HEK293 (cell line): ENCODE results near the gene PPP4C.
A peak's percentile ranks its signal among the peaks of the same experiment; 100 is the strongest.

Experiments
- CTCF ChIA-PET: fragments of 350-600 bp; formaldehyde crosslinking; extraction: SDS; loops from one replicate; lab custom pipeline; 2021; ENCODE audit warnings: antibody characterized with exemption; lab: Yijun Ruan, JAX
- POLR2A ChIA-PET: fragments of 300-600 bp; formaldehyde crosslinking; extraction: SDS; loops from one replicate; lab custom pipeline; 2020; ENCODE audit warnings: antibody characterized with exemption, inconsistent platforms; lab: Yijun Ruan, JAX
- H3K27ac ChIP-seq: fragments of 200-500 bp; sonication (Bioruptor generic); 2 replicates; pipeline ENCODE4 v1.5.1; 2014; ENCODE audit warnings: low read depth, low read length, control low read depth, inconsistent platforms; ENCODE audit errors: extremely low read depth
- H3K36me3 ChIP-seq, 2 experiments: fragments of 200-500 bp in 1 of 2; sonication (Bioruptor generic) in 1 of 2; 1 replicate in 1 of 2; 2 replicates in 1 of 2; pipeline ENCODE4 v1.5.1; 2014 to 2017; ENCODE audit warnings: inconsistent platforms in 2 of 2, low read length in 2 of 2; ENCODE audit not compliant: control insufficient read depth in 2 of 2, insufficient read depth in 1 of 2
- H3K4me1 ChIP-seq: fragments of 200-500 bp; sonication (Bioruptor generic); 2 replicates; pipeline ENCODE4 v1.5.1; 2014; ENCODE audit warnings: mild to moderate bottlenecking, low read length, inconsistent platforms; ENCODE audit not compliant: control insufficient read depth, insufficient read depth
- H3K4me3 ChIP-seq: 2 replicates; pipeline ENCODE4 v1.5.1; 2011; ENCODE audit warnings: low read depth, mild to moderate bottlenecking, control low read depth, low read length, moderate library complexity
- H3K9me3 ChIP-seq: fragments of 200-500 bp; sonication (Bioruptor generic); 2 replicates; pipeline ENCODE4 v1.5.1; 2014; ENCODE audit warnings: low read depth, low read length, inconsistent platforms; ENCODE audit not compliant: control insufficient read depth, insufficient read depth
- KLF9 ChIP-seq: fragments of 450-650 bp; formaldehyde crosslinking; IDR thresholded peaks from 2 replicates; pipeline ENCODE4 v1.5.1; 2016; ENCODE audit warnings: missing biosample characterization, missing genetic modification characterization, low read depth
- SALL2 ChIP-seq: fragments of 450-650 bp; formaldehyde crosslinking; IDR thresholded peaks from 2 replicates; pipeline ENCODE4 v1.5.0; 2017; ENCODE audit warnings: missing biosample characterization, mild to moderate bottlenecking, missing genetic modification characterization, borderline replicate concordance
- SP7 ChIP-seq: fragments of 450-650 bp; formaldehyde crosslinking; IDR thresholded peaks from 2 replicates; pipeline ENCODE4 v1.5.1; 2016; ENCODE audit warnings: missing biosample characterization, missing genetic modification characterization
- TRIM28 ChIP-seq: IDR thresholded peaks from 2 replicates; pipeline ENCODE4 v1.6.1; 2011; ENCODE audit warnings: low read length, control low read depth, borderline replicate concordance
- TSHZ1 ChIP-seq: fragments of 450-650 bp; formaldehyde crosslinking; IDR thresholded peaks from 2 replicates; pipeline ENCODE4 v1.5.1; 2016; ENCODE audit warnings: missing biosample characterization, missing genetic modification characterization, borderline replicate concordance
- YY1 ChIP-seq: fragments of 450-650 bp; formaldehyde crosslinking; IDR thresholded peaks from 2 replicates; pipeline ENCODE4 v1.5.1; 2018; ENCODE audit warnings: missing biosample characterization, missing genetic modification characterization
- ZFP3 ChIP-seq: fragments of 450-650 bp; formaldehyde crosslinking; IDR thresholded peaks from 2 replicates; pipeline ENCODE4 v1.5.1; 2016; ENCODE audit warnings: low read depth, missing biosample characterization, missing genetic modification characterization
- ZNF121 ChIP-seq: fragments of 450-650 bp; formaldehyde crosslinking; IDR thresholded peaks from 2 replicates; pipeline ENCODE4 v1.5.1; 2016; ENCODE audit warnings: missing biosample characterization, missing genetic modification characterization
- ZNF138 ChIP-seq: fragments of 450-650 bp; formaldehyde crosslinking; IDR thresholded peaks from 2 replicates; pipeline ENCODE4 v1.5.1; 2016; ENCODE audit warnings: missing biosample characterization, missing genetic modification characterization, borderline replicate concordance
- ZNF146 ChIP-seq: fragments of 450-650 bp; formaldehyde crosslinking; IDR thresholded peaks from 2 replicates; pipeline ENCODE4 v1.5.1; 2016; ENCODE audit warnings: missing biosample characterization, missing genetic modification characterization
- ZNF157 ChIP-seq: fragments of 450-650 bp; formaldehyde crosslinking; IDR thresholded peaks from 2 replicates; pipeline ENCODE4 v1.5.1; 2016; ENCODE audit warnings: missing biosample characterization, missing genetic modification characterization
- ZNF16 ChIP-seq: fragments of 450-650 bp; formaldehyde crosslinking; IDR thresholded peaks from 2 replicates; pipeline ENCODE4 v1.5.1; 2016; ENCODE audit warnings: low read depth, missing biosample characterization, missing genetic modification characterization
- ZNF18 ChIP-seq: fragments of 450-650 bp; formaldehyde crosslinking; IDR thresholded peaks from 2 replicates; pipeline ENCODE4 v1.5.1; 2016; ENCODE audit warnings: missing biosample characterization, missing genetic modification characterization
- ZNF202 ChIP-seq: fragments of 450-650 bp; formaldehyde crosslinking; IDR thresholded peaks from 2 replicates; pipeline ENCODE4 v1.5.1; 2016; ENCODE audit warnings: missing biosample characterization, missing genetic modification characterization, borderline replicate concordance
- ZNF211 ChIP-seq: fragments of 450-650 bp; formaldehyde crosslinking; IDR thresholded peaks from 2 replicates; pipeline ENCODE4 v1.5.1; 2016; ENCODE audit warnings: low read depth, missing biosample characterization, missing genetic modification characterization
- ZNF404 ChIP-seq: fragments of 450-650 bp; formaldehyde crosslinking; IDR thresholded peaks from 2 replicates; pipeline ENCODE4 v1.5.1; 2017; ENCODE audit warnings: missing biosample characterization, missing genetic modification characterization
- ZNF513 ChIP-seq: fragments of 450-650 bp; IDR thresholded peaks from 2 replicates; pipeline ENCODE4 v1.5.1; 2018; ENCODE audit warnings: missing biosample characterization, missing genetic modification characterization
- ZNF521 ChIP-seq: fragments of 450-650 bp; formaldehyde crosslinking; IDR thresholded peaks from 2 replicates; pipeline ENCODE4 v1.5.1; 2017; ENCODE audit warnings: missing biosample characterization, mild to moderate bottlenecking, missing genetic modification characterization
- ZNF530 ChIP-seq: fragments of 450-650 bp; formaldehyde crosslinking; IDR thresholded peaks from 2 replicates; pipeline ENCODE4 v1.5.1; 2016; ENCODE audit warnings: low read depth, missing biosample characterization, missing genetic modification characterization
- ZNF548 ChIP-seq: fragments of 450-650 bp; formaldehyde crosslinking; IDR thresholded peaks from 2 replicates; pipeline ENCODE4 v1.5.1; 2016; ENCODE audit warnings: missing biosample characterization, missing genetic modification characterization
- ZNF561 ChIP-seq: fragments of 450-650 bp; IDR thresholded peaks from 2 replicates; pipeline ENCODE4 v1.5.1; 2018; ENCODE audit warnings: missing biosample characterization, missing genetic modification characterization, borderline replicate concordance
- ZNF629 ChIP-seq: fragments of 450-650 bp; formaldehyde crosslinking; IDR thresholded peaks from 2 replicates; pipeline ENCODE4 v1.5.1; 2017; ENCODE audit warnings: missing biosample characterization, missing genetic modification characterization
- ZNF658 ChIP-seq: fragments of 450-650 bp; formaldehyde crosslinking; IDR thresholded peaks from 2 replicates; pipeline ENCODE4; 2016; ENCODE audit warnings: missing biosample characterization, missing genetic modification characterization
- ZNF670 ChIP-seq: fragments of 450-650 bp; formaldehyde crosslinking; IDR thresholded peaks from 2 replicates; pipeline ENCODE4 v1.5.1; 2016; ENCODE audit warnings: missing biosample characterization, missing genetic modification characterization, low read depth
- ZNF791 ChIP-seq: fragments of 450-650 bp; formaldehyde crosslinking; IDR thresholded peaks from 2 replicates; pipeline ENCODE4 v1.5.1; 2016; ENCODE audit warnings: missing biosample characterization, missing genetic modification characterization
- ZSCAN23 ChIP-seq: fragments of 450-650 bp; formaldehyde crosslinking; IDR thresholded peaks from 2 replicates; pipeline ENCODE4 v1.5.1; 2016; ENCODE audit warnings: missing biosample characterization, missing genetic modification characterization
- TF ChIP-seq, protein P1 (sequence below): fragments of 450-650 bp; formaldehyde crosslinking; IDR thresholded peaks from 2 replicates; pipeline ENCODE4 v1.5.1; 2016; ENCODE audit warnings: missing biosample characterization, missing genetic modification characterization

PPP4C gene

DNA sequence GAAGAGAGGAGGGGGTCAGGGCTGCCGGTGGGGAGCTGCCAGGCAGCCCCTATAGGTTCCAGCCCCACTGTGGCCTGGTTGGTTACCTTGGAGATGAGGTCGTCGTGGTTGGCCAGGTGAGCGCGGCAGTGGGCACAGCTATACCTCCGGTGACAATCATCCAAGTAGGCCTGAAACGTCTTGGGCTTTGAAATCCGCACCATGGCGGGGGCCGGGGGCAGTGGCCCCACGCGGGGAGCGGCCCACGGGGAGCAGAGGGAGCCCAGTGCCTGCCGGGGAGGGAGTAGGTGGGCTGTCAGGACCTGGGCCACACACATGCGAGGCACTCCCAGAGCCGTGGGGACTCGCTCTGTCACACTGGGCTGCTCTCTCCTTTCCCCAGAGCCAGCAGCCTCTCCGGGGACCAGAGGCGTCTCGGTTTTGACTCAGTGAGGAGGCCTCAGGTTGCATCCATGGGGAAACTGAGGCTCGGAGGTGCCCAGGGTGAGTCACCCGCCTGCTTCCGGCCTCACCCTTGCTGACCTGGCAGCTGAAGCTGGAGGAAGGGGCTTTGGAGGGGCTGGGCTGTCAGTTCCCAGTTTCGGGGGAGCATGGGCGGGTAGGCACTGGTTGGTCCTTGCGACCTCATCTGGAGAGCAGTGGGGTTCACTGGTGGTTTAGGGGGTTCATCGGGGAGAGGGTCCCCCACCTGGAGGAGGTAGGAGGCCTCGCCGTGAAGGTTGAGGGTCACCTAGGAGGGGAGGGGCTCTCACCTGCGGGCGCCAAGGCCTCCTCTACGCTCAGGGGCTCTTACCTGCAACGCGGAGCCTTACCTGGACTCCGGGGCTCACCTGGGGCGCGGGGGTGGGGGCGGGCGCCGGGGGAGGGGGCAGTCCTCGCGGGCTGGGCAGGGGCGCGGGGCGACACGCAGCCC is 19.6 kb downstream of the PPP4C start (continued):
- TF ChIP-seq YY1 (tag by site-specific recombination) (no peak), ZNF513 (tag by site-specific recombination) (no peak), ZFP3 (tag by site-specific recombination) (no peak), ZNF521 (tag by site-specific recombination) (no peak), ZNF18 (tag by site-specific recombination) (no peak)

- Histone ChIP-seq H3K9me3 (no peaks in the 10 kb centered on the region), H3K4me3 (peak within 1 kb of the TSS; percentile 58), H3K36me3 (peaks cover 0 to 15% of the 10 kb centered on the region in 2 experiments; a peak in 1 of 3 replicates), H3K4me1 (no peaks in the 10 kb centered on the region), H3K27ac (peak within 1 kb of the TSS; percentile 11; the same call in 1 of the 2 replicates)
- ChIA-PET POLR2A (interaction anchor here (1.0 to 1.3 kb wide), 4 partner anchors 31 to 322 kb away, joined by 3 to 4 read pairs (median 3); partner anchors contain the start of genes ALDOA, ZNF48 and ZNF771), CTCF (interaction anchor here (0.5 to 1.0 kb wide), 3 partner anchors 16 to 250 kb away, joined by 3 read pairs; no protein-coding TSS in a partner anchor)
- TF ChIP-seq KLF9 (tag by site-specific recombination) (peak; percentile 87), TSHZ1 (no peak), ZNF561 (tag by site-specific recombination) (0 out of 2 replicates have a peak, but pooled peaks have one; percentile 51), TRIM28 (no peak), ZNF202 (tag by site-specific recombination) (no peak), ZNF146 (tag by site-specific recombination) (no peak; the same call in 1 of the 2 replicates), ZNF670 (tag by site-specific recombination) (no peak), SP7 (peak; percentile 76), ZNF157 (tag by site-specific recombination) (no peak), ZNF521 (tag by site-specific recombination) (no peak), ZNF658 (no peak), ZNF211 (tag by site-specific recombination) (no peak), ZNF530 (no peak), SALL2 (tag by site-specific recombination) (no peak), ZNF629 (tag by site-specific recombination) (no peak), ZNF548 (tag by site-specific recombination) (no peak), ZSCAN23 (no peak), ZNF16 (tag by site-specific recombination) (no peak), ZNF121 (tag by site-specific recombination) (peak; percentile 50; the same call in 1 of the 2 replicates), ZNF791 (tag by site-specific recombination) (no peak), ZNF138 (no peak), ZNF404 (no peak)
- TF ChIP-seq, protein P1, sequence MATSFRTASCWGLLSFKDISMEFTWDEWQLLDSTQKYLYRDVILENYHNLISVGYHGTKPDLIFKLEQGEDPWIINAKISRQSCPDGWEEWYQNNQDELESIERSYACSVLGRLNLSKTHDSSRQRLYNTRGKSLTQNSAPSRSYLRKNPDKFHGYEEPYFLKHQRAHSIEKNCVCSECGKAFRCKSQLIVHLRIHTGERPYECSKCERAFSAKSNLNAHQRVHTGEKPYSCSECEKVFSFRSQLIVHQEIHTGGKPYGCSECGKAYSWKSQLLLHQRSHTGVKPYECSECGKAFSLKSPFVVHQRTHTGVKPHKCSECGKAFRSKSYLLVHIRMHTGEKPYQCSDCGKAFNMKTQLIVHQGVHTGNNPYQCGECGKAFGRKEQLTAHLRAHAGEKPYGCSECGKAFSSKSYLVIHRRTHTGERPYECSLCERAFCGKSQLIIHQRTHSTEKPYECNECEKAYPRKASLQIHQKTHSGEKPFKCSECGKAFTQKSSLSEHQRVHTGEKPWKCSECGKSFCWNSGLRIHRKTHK (tag by site-specific recombination): no peak
These were observed 20.5 kb downstream of the PPP4C start, which contains the start of gene YPEL3 for GRCh38 chr16:30096105-30096861. YPEL3 (minus strand) TSS chr16:30096213; CDS start chr16:30095482, 731 bp downstream.
